H1 (cell line): ENCODE results near the gene ATF7IP2. TPM values are rescaled to one million over a fixed set of nuclear protein-coding genes. Genes with fewer than 3 reads are reported as not detected.
"Not testable (repeated sequence)": the region's sequence is repeated elsewhere in the genome, so short reads cannot be mapped to it uniquely, and the experiment has no call there.

Source experiments
- CTCF ChIA-PET: fragments of 300-600 bp; sonication (Branson Sonifier 250); formaldehyde crosslinking; loops from one replicate; lab custom pipeline; 2021; ENCODE audit not compliant: partially characterized antibody; lab: Charles Lee
- POLR2A ChIA-PET: fragments of 300-600 bp; sonication (Branson Sonifier 250); formaldehyde crosslinking; loops from one replicate; lab custom pipeline; 2021; ENCODE audit warnings: inconsistent platforms; ENCODE audit not compliant: partially characterized antibody; lab: Charles Lee
- DNase-seq, 2 experiments: peaks; one replicate each; pipeline versions ENCODE4 v3.0.0 to v3.0.0-alpha.2; 2010 to 2022; ENCODE audit warnings: low spot score in 2 of 2, low read depth in 1 of 2, mixed read lengths in 1 of 2
- FAIRE-seq: peaks from 2 replicates; lab custom pipeline; 2011; peaks lifted over from hg19 to GRCh38; lab: Jason Lieb, UNC
- H2AFZ ChIP-seq: 2 replicates; pipeline ENCODE4 v1.8.1; 2012; ENCODE audit warnings: low read length, inconsistent platforms
- H2AK5ac ChIP-seq: 2 replicates; pipeline ENCODE4 v1.6.1; 2013; ENCODE audit warnings: low read depth, low read length
- H2BK120ac ChIP-seq: replicated peaks from 2 replicates; pipeline ENCODE3; 2013; ENCODE audit warnings: low read depth, low read length, inconsistent platforms
- H2BK12ac ChIP-seq: 2 replicates; pipeline ENCODE4 v1.6.1; 2013; ENCODE audit warnings: low read depth, low read length
- H2BK15ac ChIP-seq: 2 replicates; pipeline ENCODE4 v1.6.1; 2013; ENCODE audit warnings: low read length
- H2BK20ac ChIP-seq: 2 replicates; pipeline ENCODE4 v1.6.1; 2013; ENCODE audit warnings: low read length
- H2BK5ac ChIP-seq: 2 replicates; pipeline ENCODE4 v1.6.1; 2013; ENCODE audit warnings: low read depth, low read length
- H3K14ac ChIP-seq: 2 replicates; pipeline ENCODE4 v1.6.1; 2013; ENCODE audit warnings: inconsistent platforms; ENCODE audit not compliant: insufficient read length
- H3K18ac ChIP-seq: 2 replicates; pipeline ENCODE4 v1.6.1; 2013; ENCODE audit warnings: low read length; ENCODE audit errors: extremely low read depth
- H3K23ac ChIP-seq: 2 replicates; pipeline ENCODE4 v1.6.1; 2013; ENCODE audit warnings: inconsistent platforms; ENCODE audit not compliant: insufficient read length
- H3K23me2 ChIP-seq: 2 replicates; pipeline ENCODE4 v1.6.1; 2013; ENCODE audit warnings: low read depth, low read length
- H3K27ac ChIP-seq: 2 replicates; pipeline ENCODE4 v1.6.1; 2011; ENCODE audit warnings: low read depth, low read length, inconsistent platforms
- H3K27me3 ChIP-seq, 4 experiments: replicated peaks in 1 of 4; 1 replicate in 1 of 4; 2 replicates in 3 of 4; pipeline versions ENCODE4 v1.6.1 to v1.8.1; 2011 to 2013; ENCODE audit warnings: low read length in 3 of 4, mild to moderate bottlenecking in 3 of 4, inconsistent platforms in 2 of 4, mixed read lengths in 2 of 4, moderate library complexity in 1 of 4; ENCODE audit not compliant: control insufficient read depth in 3 of 4, insufficient read depth in 3 of 4; ENCODE audit errors: extremely low read depth in 1 of 4
- H3K36me3 ChIP-seq, 4 experiments: 2 replicates each; pipeline versions ENCODE4 v1.6.1 to v1.8.1; 2011 to 2013; ENCODE audit warnings: mild to moderate bottlenecking in 4 of 4, low read length in 3 of 4, moderate library complexity in 2 of 4, control low read depth in 1 of 4, inconsistent platforms in 1 of 4; ENCODE audit not compliant: insufficient read depth in 4 of 4, control insufficient read depth in 2 of 4
- H3K4ac ChIP-seq: replicated peaks from 2 replicates; pipeline ENCODE3; 2013; ENCODE audit warnings: low read length, low read depth, mixed read lengths, inconsistent platforms; ENCODE audit not compliant: insufficient read length
- H3K4me1 ChIP-seq, 4 experiments: replicated peaks in 1 of 4; 1 replicate in 1 of 4; 2 replicates in 3 of 4; pipeline versions ENCODE4 v1.6.1 to v1.8.1; 2011 to 2013; ENCODE audit warnings: low read length in 3 of 4, inconsistent platforms in 2 of 4, mixed read lengths in 1 of 4; ENCODE audit not compliant: insufficient read depth in 4 of 4, control insufficient read depth in 3 of 4
- H3K4me2 ChIP-seq, 2 experiments: 2 replicates each; pipeline versions ENCODE4 v1.6.1 to v1.8.1; 2011 to 2013; ENCODE audit warnings: low read depth in 2 of 2, low read length in 2 of 2, control low read depth in 1 of 2, inconsistent platforms in 1 of 2, mild to moderate bottlenecking in 1 of 2; ENCODE audit not compliant: insufficient read depth in 1 of 2
- H3K4me3 ChIP-seq, 4 experiments: fragments of 200-600, 300-600 bp in 1 of 4; sonication (generic), shearing (Covaris generic), sonication (Bioruptor Twin) in 1 of 4; 2 replicates each; pipeline versions ENCODE4 v1.5.1 to v1.8.1; 2011 to 2016; ENCODE audit warnings: low read length in 4 of 4, low read depth in 3 of 4, control low read depth in 2 of 4, inconsistent platforms in 2 of 4, mild to moderate bottlenecking in 2 of 4, mixed read lengths in 1 of 4, moderate library complexity in 1 of 4; ENCODE audit not compliant: insufficient read depth in 2 of 4; ENCODE audit errors: extremely low read depth in 1 of 4
- H3K56ac ChIP-seq: replicated peaks from 2 replicates; pipeline ENCODE3; 2013; ENCODE audit warnings: low read depth, mild to moderate bottlenecking, mixed read lengths, low read length, inconsistent platforms; ENCODE audit not compliant: insufficient read length
- H3K79me1 ChIP-seq: 2 replicates; pipeline ENCODE4 v1.6.1; 2013; ENCODE audit warnings: low read depth, low read length, control low read depth
- H3K79me2 ChIP-seq, 2 experiments: 2 replicates each; pipeline versions ENCODE4 v1.6.1 to v1.8.1; 2012 to 2013; ENCODE audit warnings: low read length in 2 of 2, mild to moderate bottlenecking in 2 of 2, inconsistent platforms in 1 of 2; ENCODE audit not compliant: insufficient read depth in 2 of 2, control insufficient read depth in 1 of 2
- H3K9ac ChIP-seq, 4 experiments: replicated peaks in 1 of 4; 1 replicate in 1 of 4; 2 replicates in 3 of 4; pipeline versions ENCODE4 v1.6.1 to v1.8.1; 2011 to 2013; ENCODE audit warnings: low read depth in 3 of 4, low read length in 3 of 4, control low read depth in 2 of 4, mild to moderate bottlenecking in 2 of 4, moderate library complexity in 2 of 4, inconsistent platforms in 1 of 4; ENCODE audit errors: extremely low read depth in 1 of 4
- H3K9me3 ChIP-seq, 2 experiments: 2 replicates each; pipeline versions ENCODE4 v1.6.1 to v1.8.1; 2012 to 2013; ENCODE audit warnings: mild to moderate bottlenecking in 2 of 2, moderate library complexity in 2 of 2, control low read depth in 1 of 2, inconsistent platforms in 1 of 2, low read depth in 1 of 2, low read length in 1 of 2, mixed read lengths in 1 of 2; ENCODE audit not compliant: insufficient read depth in 2 of 2
- H4K20me1 ChIP-seq, 2 experiments: replicated peaks in 1 of 2; 2 replicates each; pipeline versions ENCODE3 to v1.8.1; 2011 to 2013; ENCODE audit warnings: inconsistent platforms in 2 of 2, low read length in 2 of 2, mild to moderate bottlenecking in 1 of 2; ENCODE audit not compliant: insufficient read depth in 2 of 2, control insufficient read depth in 1 of 2
- H4K5ac ChIP-seq: 2 replicates; pipeline ENCODE4 v1.6.1; 2013; ENCODE audit warnings: low read length, low read depth, mixed read lengths, inconsistent platforms; ENCODE audit not compliant: insufficient read length
- H4K8ac ChIP-seq: 2 replicates; pipeline ENCODE4 v1.8.0; 2013; ENCODE audit warnings: mild to moderate bottlenecking, moderate library complexity, low read length, inconsistent platforms; ENCODE audit not compliant: insufficient read depth; ENCODE audit errors: extremely low read depth
- H4K91ac ChIP-seq: replicated peaks from 2 replicates; pipeline ENCODE3; 2013; ENCODE audit warnings: low read length, mixed read lengths, inconsistent platforms; ENCODE audit not compliant: insufficient read length
- WGBS, 2 experiments: shearing (Covaris generic) in 1 of 2; methylation state at CpG; one replicate each; pipeline versions ENCODE4 v1.1.6 to v1.1.7; 2013 to 2015; ENCODE audit warnings: low lambda C conversion rate in 2 of 2, mixed read lengths in 2 of 2, inconsistent platforms in 1 of 2, low coverage in 1 of 2, missing lambda C conversion rate in 1 of 2; ENCODE audit not compliant: insufficient replicate concordance in 2 of 2, insufficient coverage in 1 of 2, insufficient read length in 1 of 2; ENCODE audit errors: extremely low coverage in 1 of 2, missing lambda C conversion rate in 1 of 2; 5-methylcytosine and 5-hydroxymethylcytosine counted together
- polyA plus RNA-seq, 7 experiments: library from polyadenylated mRNA; depleted of rRNA in 3 of 7; stranded (reverse) in 5 of 7; unstranded in 2 of 7; fragments of >200 nt in 5 of 7; fragments of 200-250 nt in 2 of 7; gene quantifications; 1 replicate in 5 of 7; 2 replicates in 1 of 7; 4 replicates in 1 of 7; pipeline versions ENCODE4 v1.2.1 to v1.2.3, GENCODE V29; 2011 to 2013; ENCODE audit warnings: missing spikeins in 2 of 7, mixed read lengths in 2 of 7
- total RNA-seq: library from RNA; stranded (reverse); fragmentation: NEBNext Ultra II Directional; extraction: Animal tissue kit (Norgen Biotek cat#: 25700); gene quantifications from 2 replicates; pipeline ENCODE4 v1.2.1, GENCODE V29; 2021

ATF7IP2 gene
- total and polyA plus RNA-seq, 2 of the 8 experiments (the other 6 are each of a cell fraction or from before 2014, with no cell fraction given), result 28.7 to 32.8 TPM

DNA sequence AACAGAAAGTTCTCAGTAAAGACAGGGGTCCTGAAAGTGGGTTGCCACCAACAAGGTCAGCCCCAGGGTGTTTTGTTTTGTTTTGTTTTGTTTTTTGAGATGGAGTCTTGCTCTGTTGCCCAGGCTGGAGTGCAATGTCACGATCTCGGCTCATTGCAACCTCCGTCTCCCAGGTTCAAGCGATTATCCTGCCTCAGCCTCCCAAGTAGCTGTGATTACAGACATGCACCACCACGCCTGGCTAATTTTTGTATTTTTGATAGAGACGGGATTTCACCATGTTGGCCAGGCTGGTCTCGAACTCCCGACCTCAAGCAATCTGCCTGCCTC, 24.1 kb upstream of the ATF7IP2 start:
- H2BK5ac ChIP-seq, FAIRE-seq, H4K91ac ChIP-seq, DNase-seq, H3K56ac ChIP-seq, H3K27ac ChIP-seq, H4K5ac ChIP-seq, H3K4me1 ChIP-seq, H3K23ac ChIP-seq, H2BK15ac ChIP-seq, H4K8ac ChIP-seq, H2AK5ac ChIP-seq, H3K4me2 ChIP-seq, H3K36me3 ChIP-seq, H3K79me1 ChIP-seq, H3K9me3 ChIP-seq, H3K79me2 ChIP-seq, H3K18ac ChIP-seq, H3K14ac ChIP-seq, POLR2A ChIA-PET, H2AFZ ChIP-seq, CTCF ChIA-PET, H2BK12ac ChIP-seq, H3K23me2 ChIP-seq, H3K27me3 ChIP-seq, H3K9ac ChIP-seq, H4K20me1 ChIP-seq, H2BK120ac ChIP-seq, H2BK20ac ChIP-seq, H3K4me3 ChIP-seq, H3K4ac ChIP-seq: not testable (repeated sequence)
- 96% methylated on average over 8 of the region's 8 CpGs; no CpG with 5 or more reads in 1 of the 2 experiments for WGBS, 2 experiments
